BLaER1 treated with 17β-estradiol and CSF1 and Interleukin-3, amounts not matched to agents 10 nM and 100 nM (cell line): Measurements from ENCODE around the gene PRKG1.

Experiments
- H3K27ac ChIP-seq, 11 experiments: shearing (Covaris generic); formaldehyde crosslinking; 2 replicates each; pipeline ENCODE4 v1.8.1; 2022
- H3K27me3 ChIP-seq, 11 experiments: shearing (Covaris generic); formaldehyde crosslinking; 2 replicates each; pipeline ENCODE4 v1.8.1; 2022
- H3K36me3 ChIP-seq, 11 experiments: shearing (Covaris generic); formaldehyde crosslinking; 2 replicates each; pipeline ENCODE4 v1.8.1; 2022
- H3K4me1 ChIP-seq, 10 experiments: shearing (Covaris generic); formaldehyde crosslinking; 2 replicates each; pipeline ENCODE4 v1.8.1; 2022
- H3K4me2 ChIP-seq, 11 experiments: shearing (Covaris generic); formaldehyde crosslinking; 2 replicates each; pipeline ENCODE4 v1.8.1; 2022
- H3K4me3 ChIP-seq, 10 experiments: shearing (Covaris generic); formaldehyde crosslinking; 2 replicates each; pipeline ENCODE4 v1.8.1; 2022
- H3K9ac ChIP-seq, 11 experiments: shearing (Covaris generic); formaldehyde crosslinking; 2 replicates each; pipeline ENCODE4 v1.8.1; 2022
- H3K9me3 ChIP-seq, 11 experiments: shearing (Covaris generic); formaldehyde crosslinking; replicated peaks in 1 of 11; 2 replicates each; pipeline ENCODE4 v1.8.1; 2022
- H4K20me1 ChIP-seq, 11 experiments: shearing (Covaris generic); formaldehyde crosslinking; 2 replicates each; pipeline ENCODE4 v1.8.1; 2022
- Cebpa-rat ChIP-seq, 11 experiments: shearing (Covaris generic); IDR thresholded peaks; 2 replicates each; pipeline ENCODE4 v1.8.1; 2022

Gene PRKG1

GRCh38 chr10:51932530-51932929 lies 858.2 kb downstream of the PRKG1 start:
- Histone ChIP-seq H3K36me3 (no peaks in the 10 kb centered on the region), H3K9me3 (no peaks in the 10 kb centered on the region), H3K4me1 (peaks cover 0 to 19% (median 2%) of the 10 kb centered on the region in 10 experiments; a peak in 7 of 20 replicates), H3K9ac (no peak overlapping the region), H3K27me3 (peaks cover 0 to 7% (median 0%) of the 10 kb centered on the region in 11 experiments; a peak in 3 of 22 replicates), H4K20me1 (no peaks in the 10 kb centered on the region), H3K4me3 (no peak overlapping the region), H3K4me2 (no peak overlapping the region), H3K27ac (no peak overlapping the region)
- no peak for TF ChIP-seq Cebpa-rat (IDR thresholded peaks at IDR 0.05)

GRCh38 chr10:51934373-51934772 lies 860.1 kb downstream of the PRKG1 start:
- H3K27me3 ChIP-seq = peaks cover 0 to 7% (median 0%) of the 10 kb centered on the region in 11 experiments; a peak in 3 of 22 replicates
- H3K4me2 ChIP-seq = no peak overlapping the region
- TF ChIP-seq Cebpa-rat (IDR thresholded peaks at IDR 0.05) = no peak
- H3K36me3 ChIP-seq = no peaks in the 10 kb centered on the region
- no peak overlapping the region for H3K9ac ChIP-seq
- no peak overlapping the region for H3K4me3 ChIP-seq
- no peaks in the 10 kb centered on the region for H3K9me3 ChIP-seq
- H3K27ac ChIP-seq = no peak overlapping the region
- no peaks in the 10 kb centered on the region for H4K20me1 ChIP-seq
- peaks cover 0 to 13% (median 0%) of the 10 kb centered on the region in 10 experiments; a peak in 1 of 20 replicates for H3K4me1 ChIP-seq

GRCh38 chr10:51935341-51935740 lies 861.1 kb downstream of the PRKG1 start:
- Histone ChIP-seq H3K4me3 (no peak overlapping the region), H3K9ac (no peak overlapping the region), H3K27ac (no peak overlapping the region), H3K27me3 (peaks cover 0 to 7% (median 0%) of the 10 kb centered on the region in 11 experiments; a peak in 3 of 22 replicates), H3K36me3 (no peaks in the 10 kb centered on the region), H4K20me1 (no peaks in the 10 kb centered on the region), H3K4me2 (no peak overlapping the region), H3K4me1 (peaks cover 0 to 13% (median 0%) of the 10 kb centered on the region in 10 experiments; a peak in 1 of 20 replicates), H3K9me3 (no peaks in the 10 kb centered on the region)
- TF ChIP-seq Cebpa-rat (IDR thresholded peaks at IDR 0.05) = no peak

GRCh38 chr10:51937308-51938140 lies 863.2 kb downstream of the PRKG1 start:
- Histone ChIP-seq H3K4me3 (no peak overlapping the region), H3K27ac (no peak overlapping the region)

GRCh38 chr10:51950371-51950995 lies 876.2 kb downstream of the PRKG1 start:
- Histone ChIP-seq H3K27me3 (no peaks in the 10 kb centered on the region), H3K4me2 (no peak overlapping the region), H3K9ac (no peak overlapping the region), H3K4me3 (no peak overlapping the region), H3K36me3 (no peaks in the 10 kb centered on the region), H4K20me1 (no peaks in the 10 kb centered on the region), H3K27ac (no peak overlapping the region), H3K9me3 (no peaks in the 10 kb centered on the region), H3K4me1 (no peaks in the 10 kb centered on the region)
- no peak for TF ChIP-seq Cebpa-rat (IDR thresholded peaks at IDR 0.05)

More at GRCh38 chr10:51937308-51938140, 863.2 kb downstream of the PRKG1 start:
- no peaks in the 10 kb centered on the region for H4K20me1 ChIP-seq
- H3K9ac ChIP-seq = no peak overlapping the region
- peaks cover 0 to 7% (median 0%) of the 10 kb centered on the region in 11 experiments; a peak in 3 of 22 replicates for H3K27me3 ChIP-seq
- no peaks in the 10 kb centered on the region for H3K9me3 ChIP-seq
- H3K4me1 ChIP-seq = peaks cover 0 to 13% (median 0%) of the 10 kb centered on the region in 10 experiments; a peak in 1 of 20 replicates
- no peak for TF ChIP-seq Cebpa-rat (IDR thresholded peaks at IDR 0.05)
- no peaks in the 10 kb centered on the region for H3K36me3 ChIP-seq
- H3K4me2 ChIP-seq = no peak overlapping the region

- H3K4me3 ChIP-seq = no peak overlapping the region
- H4K20me1 ChIP-seq = no peaks in the 10 kb centered on the region
- H3K4me2 ChIP-seq = no peak overlapping the region
- no peaks in the 10 kb centered on the region for H3K9me3 ChIP-seq
- H3K4me1 ChIP-seq = no peaks in the 10 kb centered on the region
- H3K27ac ChIP-seq = no peak overlapping the region
- no peaks in the 10 kb centered on the region for H3K36me3 ChIP-seq
- H3K9ac ChIP-seq = no peak overlapping the region
- no peak for TF ChIP-seq Cebpa-rat (IDR thresholded peaks at IDR 0.05)
- no peaks in the 10 kb centered on the region for H3K27me3 ChIP-seq
These were observed 876.8 kb downstream of the PRKG1 start for GRCh38 chr10:51950996-51951555.

- Histone ChIP-seq H3K36me3 (no peaks in the 10 kb centered on the region), H3K9me3 (no peaks in the 10 kb centered on the region), H3K4me2 (no peak overlapping the region), H3K4me3 (no peak overlapping the region), H3K27ac (no peak overlapping the region), H3K27me3 (no peaks in the 10 kb centered on the region), H4K20me1 (no peaks in the 10 kb centered on the region), H3K4me1 (no peaks in the 10 kb centered on the region), H3K9ac (no peak overlapping the region)
- TF ChIP-seq Cebpa-rat (IDR thresholded peaks at IDR 0.05) = no peak
These were observed 877.3 kb downstream of the PRKG1 start for GRCh38 chr10:51951601-51952000.

- no peak overlapping the region for H3K4me2 ChIP-seq
- H3K9ac ChIP-seq = no peak overlapping the region
- H3K36me3 ChIP-seq = no peaks in the 10 kb centered on the region
- no peaks in the 10 kb centered on the region for H3K27me3 ChIP-seq
- H4K20me1 ChIP-seq = no peaks in the 10 kb centered on the region
- no peak overlapping the region for H3K27ac ChIP-seq
- no peak overlapping the region for H3K4me3 ChIP-seq
- no peak for TF ChIP-seq Cebpa-rat (IDR thresholded peaks at IDR 0.05)
- no peaks in the 10 kb centered on the region for H3K9me3 ChIP-seq
- H3K4me1 ChIP-seq = no peaks in the 10 kb centered on the region
These were observed 877.8 kb downstream of the PRKG1 start for GRCh38 chr10:51952056-51952455.

- Histone ChIP-seq H3K36me3 (no peaks in the 10 kb centered on the region), H3K9me3 (no peaks in the 10 kb centered on the region), H3K4me2 (no peak overlapping the region), H4K20me1 (no peaks in the 10 kb centered on the region), H3K4me1 (no peaks in the 10 kb centered on the region), H3K9ac (no peak overlapping the region), H3K27ac (no peak overlapping the region), H3K4me3 (no peak overlapping the region), H3K27me3 (no peaks in the 10 kb centered on the region)
- no peak for TF ChIP-seq Cebpa-rat (IDR thresholded peaks at IDR 0.05)
These were observed 881.4 kb downstream of the PRKG1 start for GRCh38 chr10:51955696-51956095.
